GM21360 (cell line): ENCODE data around the gene RIPOR3.
"Not testable (repeated sequence)": the region's sequence is repeated elsewhere in the genome, so short reads cannot be mapped to it uniquely, and the experiment has no call there.

Experiments
- ATAC-seq: cut with Tn5 transposase; IDR thresholded peaks from one replicate; pipeline ENCODE4 v1.9.1; 2021; ENCODE audit warnings: mild to moderate bottlenecking, moderate library complexity; ENCODE audit not compliant: unreplicated experiment

Gene RIPOR3

DNA sequence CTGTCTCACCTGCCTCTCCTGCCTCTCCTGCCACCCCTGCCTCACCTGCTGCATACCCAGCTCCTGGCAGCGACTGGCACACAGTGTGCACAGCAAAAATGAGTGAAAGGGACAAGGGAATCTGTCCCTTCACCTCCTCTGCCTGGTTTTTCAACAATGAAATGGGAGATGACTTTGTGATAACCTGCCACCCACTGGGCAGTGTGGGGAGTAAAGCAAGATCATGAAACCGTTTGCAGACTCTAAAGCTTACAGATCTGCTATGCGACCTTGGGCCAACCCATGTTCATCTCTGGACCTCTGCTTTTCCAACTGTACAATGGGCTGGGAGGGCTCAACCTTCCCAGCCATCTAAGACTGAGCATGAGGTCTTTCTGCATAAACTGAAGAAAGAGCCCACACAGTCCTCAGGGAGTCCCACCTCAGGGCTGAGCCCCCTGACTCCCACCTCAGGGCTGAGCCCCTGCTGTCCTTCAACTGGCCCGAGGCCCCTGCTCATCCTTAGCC is 81.1 kb downstream of the RIPOR3 start:
- ATAC-seq: no peak

DNA sequence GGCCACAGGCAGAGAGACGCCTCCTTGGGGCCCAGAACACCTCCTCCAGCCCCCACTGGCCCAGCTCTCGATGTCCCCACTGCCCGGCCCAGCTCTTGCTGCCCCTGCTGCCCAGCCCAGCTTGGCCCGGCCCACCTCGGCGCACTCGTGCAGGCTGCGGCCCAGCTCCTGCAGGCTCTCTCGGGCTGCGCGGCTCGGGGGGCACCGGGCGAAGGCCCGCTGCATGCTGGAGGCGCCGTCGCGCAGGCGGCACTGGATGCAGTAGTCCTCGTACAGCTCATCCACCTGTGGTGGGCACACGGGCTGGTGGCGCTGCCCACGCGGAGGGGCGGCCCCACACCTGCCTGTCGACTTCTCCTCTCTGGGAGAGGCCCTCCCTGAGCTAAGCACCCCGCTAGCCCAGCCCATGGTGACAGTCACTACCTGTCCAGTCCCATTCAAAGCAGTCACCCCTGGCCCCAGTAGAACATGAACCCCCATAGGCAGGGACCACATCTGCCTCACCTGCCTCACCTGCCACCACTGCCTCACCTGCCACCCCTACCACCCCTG is 81.8 kb downstream of the RIPOR3 start:
- no peak for ATAC-seq

DNA sequence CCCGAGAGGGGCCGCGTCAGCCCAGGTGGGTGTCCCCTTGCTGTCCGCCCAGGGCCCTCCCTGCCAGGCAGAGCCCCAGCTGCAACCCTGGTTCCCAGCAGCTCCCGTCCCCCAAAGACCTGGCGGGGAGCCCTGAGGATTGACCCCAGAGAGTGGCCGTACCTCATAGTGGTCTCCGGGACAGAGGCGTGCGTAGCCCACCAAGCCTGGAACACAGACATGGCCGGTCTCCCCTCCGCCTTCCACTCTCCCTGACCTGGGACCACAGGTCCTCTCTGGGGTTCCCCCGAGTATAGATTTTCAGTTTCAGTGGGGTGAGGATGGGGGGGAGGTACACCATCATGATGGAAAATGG is 82.6 kb downstream of the RIPOR3 start:
- no peak for ATAC-seq

- no peak for ATAC-seq
These were observed 83.2 kb downstream of the RIPOR3 start for GRCh38 chr20:50607850-50608749.

DNA sequence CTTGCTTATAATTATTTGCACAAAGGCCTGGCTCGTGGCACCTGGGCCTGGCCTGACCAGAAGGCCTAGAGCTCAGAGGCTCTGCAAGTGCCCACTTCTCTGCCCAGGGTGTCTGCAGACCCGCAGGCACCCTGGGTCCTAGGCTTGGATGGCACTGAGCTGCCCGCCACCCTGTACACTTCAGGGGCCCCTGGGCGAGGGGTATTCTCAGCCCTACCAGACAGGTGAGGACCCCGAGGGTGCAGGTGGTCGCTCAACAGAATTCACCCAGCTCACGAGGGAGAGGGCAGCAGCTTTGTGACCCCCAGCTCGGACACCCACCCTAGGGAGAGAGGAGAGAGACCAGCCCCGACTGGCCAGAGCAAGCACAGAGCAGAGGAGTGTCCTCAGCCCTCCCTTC is 83.9 kb downstream of the RIPOR3 start:
- no peak for ATAC-seq

DNA sequence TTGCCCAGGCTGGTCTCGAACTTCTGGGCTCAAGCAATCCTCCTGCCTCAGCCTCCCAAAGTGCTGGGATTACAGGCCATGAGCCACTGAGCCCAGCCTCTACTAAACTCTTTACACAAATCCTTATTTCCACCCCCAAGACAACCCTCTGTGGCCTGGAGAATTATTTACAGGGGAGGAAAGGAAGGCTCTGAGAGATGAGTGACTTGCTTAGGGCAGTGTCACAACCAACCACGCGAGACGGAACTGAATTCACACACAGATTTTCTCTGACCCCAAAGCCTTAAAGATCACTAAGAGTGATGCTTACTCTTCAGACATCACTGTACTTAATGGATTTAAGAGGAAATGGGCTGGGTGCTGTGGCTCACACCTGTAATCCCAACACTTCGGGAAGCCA is 86.2 kb downstream of the RIPOR3 start:
- ATAC-seq: no peak

- no peak for ATAC-seq
These were observed 86.9 kb downstream of the RIPOR3 start for GRCh38 chr20:50604451-50604850.

DNA sequence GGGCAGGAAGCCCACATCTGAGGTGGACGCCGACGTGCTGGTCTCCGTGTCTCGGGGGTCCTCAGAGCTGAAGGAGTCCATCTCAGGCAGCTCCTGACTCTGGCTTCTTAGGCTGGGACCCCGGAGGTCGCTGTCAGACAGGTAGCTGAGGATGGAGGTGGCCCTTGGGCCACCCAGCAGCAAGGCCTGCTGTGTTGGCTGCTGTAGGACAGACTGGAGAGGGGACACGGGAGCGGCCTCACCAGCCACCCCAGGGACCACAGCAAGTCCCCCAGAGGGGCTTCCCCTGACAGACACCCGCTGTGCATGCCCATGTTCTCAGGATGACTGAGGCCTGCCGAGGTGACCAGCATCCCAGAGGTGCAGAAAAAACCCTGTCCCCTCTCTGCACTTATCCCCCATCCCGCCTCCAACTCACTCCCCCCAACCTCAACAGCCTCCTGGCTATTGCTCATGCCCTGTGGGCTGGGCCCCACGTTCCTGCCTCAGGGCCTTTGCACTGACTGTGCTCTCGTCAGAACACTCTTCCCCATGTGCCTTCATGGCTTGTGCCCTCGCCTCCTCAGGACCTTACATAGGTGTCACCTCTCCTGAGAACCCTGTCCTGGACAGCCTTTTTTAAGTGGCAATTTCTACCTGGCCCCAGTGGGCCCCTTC is 88.8 kb downstream of the RIPOR3 start:
- no peak for ATAC-seq

- no peak for ATAC-seq
These were observed 89.6 kb downstream of the RIPOR3 start for GRCh38 chr20:50601511-50602431.

- ATAC-seq: no peak
These were observed 91.0 kb downstream of the RIPOR3 start for GRCh38 chr20:50600281-50600895.

DNA sequence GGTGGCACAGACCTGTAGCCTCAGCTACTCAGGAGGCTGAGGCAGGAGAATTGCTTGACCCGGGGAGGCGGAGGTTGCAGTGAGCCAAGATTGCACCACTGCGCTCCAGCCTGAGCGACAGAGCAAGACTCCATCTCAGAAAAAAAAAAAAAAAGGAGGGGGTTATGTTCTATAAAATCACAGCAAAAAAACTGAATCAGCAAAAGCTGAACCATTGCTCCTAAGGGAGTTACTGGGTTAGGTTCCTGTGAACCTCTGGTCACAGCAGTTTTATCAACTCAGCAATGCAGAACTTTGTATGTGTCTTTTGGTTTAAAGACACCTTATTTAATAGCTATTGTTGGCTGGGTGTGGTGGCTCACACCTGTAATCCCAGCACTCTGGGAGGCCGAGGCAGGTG is 92.6 kb downstream of the RIPOR3 start:
- not testable (repeated sequence) for ATAC-seq

DNA sequence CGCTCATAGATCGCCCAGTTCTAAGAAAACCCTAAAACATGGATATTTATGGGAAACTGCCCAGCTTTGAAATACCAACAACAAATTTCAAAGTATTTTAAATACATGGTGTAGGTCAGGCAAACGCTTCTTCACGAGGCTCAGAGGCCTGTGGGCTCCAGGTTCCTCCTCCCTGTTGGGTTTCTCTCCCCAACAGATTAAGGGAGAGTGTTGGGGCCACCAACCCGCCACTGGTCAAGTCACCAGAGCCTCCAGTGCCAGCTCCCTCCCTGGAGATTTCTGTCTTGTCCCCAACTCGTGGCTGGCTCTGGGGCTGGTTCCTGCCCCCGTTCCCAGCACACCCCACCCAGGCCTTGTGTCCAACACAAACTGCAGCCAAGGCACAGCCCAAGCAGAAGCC is 93.3 kb downstream of the RIPOR3 start:
- ATAC-seq: no peak

- ATAC-seq: no peak
These were observed 93.9 kb downstream of the RIPOR3 start for GRCh38 chr20:50597406-50597969.

- ATAC-seq: no peak
These were observed 94.7 kb downstream of the RIPOR3 start for GRCh38 chr20:50596694-50597021.

DNA sequence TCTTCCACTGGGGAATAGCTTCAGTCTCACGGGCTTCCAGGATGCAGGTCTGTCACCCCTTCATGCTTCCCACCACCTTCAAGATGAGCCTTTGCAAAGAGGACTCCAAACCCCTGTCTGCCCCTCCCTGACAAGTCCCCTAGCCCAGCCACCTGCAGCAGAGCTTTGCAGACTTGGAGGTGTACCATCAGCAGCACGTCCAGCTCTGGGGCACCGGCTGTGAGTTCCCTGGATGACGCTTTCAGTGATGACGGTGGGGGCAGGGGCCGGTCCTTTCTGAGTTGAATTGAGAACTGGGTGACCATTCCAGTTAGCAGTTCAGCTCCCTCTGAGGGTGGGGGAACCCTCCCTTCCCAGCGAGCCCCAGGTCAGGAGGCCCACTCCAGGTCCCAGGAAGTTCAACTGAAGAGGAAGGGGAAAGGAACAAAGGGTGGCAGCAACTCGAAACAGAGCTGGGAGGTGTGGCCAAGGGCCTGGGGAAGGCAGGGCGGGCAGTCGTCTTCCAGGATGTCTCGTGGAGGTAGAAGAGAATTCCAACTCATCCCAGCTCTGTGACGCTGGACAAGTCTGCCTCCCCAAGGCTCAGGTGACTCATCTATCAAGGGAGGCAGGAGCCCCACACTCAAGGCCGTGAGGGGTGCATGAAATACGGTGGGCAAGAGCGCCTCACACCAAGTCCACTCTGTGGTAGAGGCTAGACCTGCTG is 95.2 kb downstream of the RIPOR3 start:
- no peak for ATAC-seq

GRCh38 chr20:50595433-50595895 is 95.9 kb downstream of the RIPOR3 start:
- no peak for ATAC-seq

DNA sequence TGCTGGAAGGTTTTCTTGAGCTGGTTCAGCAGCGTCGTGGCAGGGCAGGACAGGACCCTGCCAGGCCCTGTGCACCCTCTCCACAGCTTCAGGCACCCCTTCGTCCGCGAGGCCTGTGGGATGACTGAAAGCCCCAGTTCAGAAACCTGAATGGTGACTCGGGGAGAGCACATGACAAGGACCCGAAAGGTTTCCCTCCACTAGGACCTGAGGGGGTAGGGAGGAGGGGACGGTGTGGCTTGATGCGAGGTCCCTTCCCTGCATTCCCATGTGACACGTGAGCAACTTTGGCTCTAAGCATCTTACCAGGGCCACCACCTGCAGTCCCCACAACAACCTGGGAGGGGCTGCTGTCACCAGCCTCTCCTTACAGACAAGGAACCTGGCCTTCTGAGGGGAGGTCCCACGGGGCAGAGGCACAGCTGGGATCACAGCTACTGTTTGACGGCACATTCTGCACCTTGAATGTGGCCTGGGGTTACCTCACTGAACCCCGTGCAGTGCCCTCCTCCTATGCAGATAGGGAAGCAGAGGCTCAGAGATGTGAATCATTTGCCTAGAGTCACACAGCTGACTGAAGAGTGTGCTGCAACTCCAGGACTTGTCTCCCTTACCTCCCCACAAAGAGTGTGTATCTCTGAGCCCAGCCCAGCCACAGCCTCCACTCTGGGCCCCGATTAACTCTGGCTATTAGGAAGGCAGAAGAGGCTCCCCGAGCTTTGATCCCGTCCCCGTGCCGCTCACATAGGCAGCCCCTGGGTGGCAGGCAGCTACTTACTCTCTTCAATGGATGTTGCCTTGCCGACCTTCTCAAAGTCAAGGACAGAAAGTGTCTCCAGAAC is 96.5 kb downstream of the RIPOR3 start:
- ATAC-seq: no peak

GRCh38 chr20:50594231-50594590 is 97.1 kb downstream of the RIPOR3 start:
- no peak for ATAC-seq

DNA sequence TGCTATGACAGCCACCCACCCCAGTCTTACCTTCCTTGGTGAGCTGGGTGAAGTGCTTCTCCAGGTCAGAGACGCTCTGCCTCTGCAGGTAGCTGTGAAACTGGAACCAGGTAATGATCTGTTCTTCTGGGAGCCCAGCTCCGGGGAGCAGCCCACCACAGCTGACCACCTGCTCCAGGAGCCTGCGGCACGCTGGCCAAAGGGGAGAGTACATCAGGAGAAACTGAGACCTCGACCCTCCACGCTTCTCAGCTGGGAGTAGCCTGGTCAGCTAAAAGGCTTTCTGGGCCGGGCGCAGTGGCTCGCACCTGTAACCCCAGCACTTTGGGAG is 98.4 kb downstream of the RIPOR3 start:
- no peak for ATAC-seq
